SK-N-SH (cell line): ENCODE results near the gene SARS2.

Experiments used
- CTCF ChIP-seq: fragments of 200-600 bp; sonication (generic); IDR thresholded peaks from 2 replicates; pipeline ENCODE4 v1.6.1; 2017; ENCODE audit warnings: antibody characterized with exemption, mild to moderate bottlenecking, moderate library complexity
- EZH2phosphoT487 ChIP-seq: fragments of 200-600 bp; sonication (generic); IDR thresholded peaks from 2 replicates; pipeline ENCODE4 v1.6.1; 2017; ENCODE audit warnings: low read depth, mixed run types, mild to moderate bottlenecking, antibody characterized with exemption, moderate library complexity, borderline replicate concordance
- FOSL2 ChIP-seq: IDR thresholded peaks from 2 replicates; pipeline ENCODE4 v1.4.0; 2012; ENCODE audit warnings: low read depth, mild to moderate bottlenecking, moderate library complexity, borderline replicate concordance
- FOXM1 ChIP-seq: IDR thresholded peaks from 2 replicates; pipeline ENCODE4 v1.4.0; 2012; ENCODE audit warnings: low read depth, mild to moderate bottlenecking
- POLR2AphosphoS5 ChIP-seq: IDR thresholded peaks from 2 replicates; pipeline ENCODE4 v1.6.1; 2012; ENCODE audit warnings: low read depth, low read length
- TCF12 ChIP-seq: IDR thresholded peaks from 2 replicates; pipeline ENCODE4 v1.4.0; 2012
- YY1 ChIP-seq: IDR thresholded peaks from 2 replicates; pipeline ENCODE4 v1.4.0; 2012; ENCODE audit warnings: low read depth, mild to moderate bottlenecking

GRCh38 chr19:38939957-38940356 is 9.4 kb upstream of the SARS2 start:
- TF ChIP-seq FOXM1 = no peak
- TF ChIP-seq POLR2AphosphoS5 = no peak
- TF ChIP-seq TCF12 = no peak
- no peak for TF ChIP-seq FOSL2
- no peak for TF ChIP-seq CTCF
- TF ChIP-seq YY1 = no peak
- TF ChIP-seq EZH2phosphoT487 = no peak
